GM20000 (cell line): Measurements from ENCODE around the gene DIS3L.
A peak's percentile ranks its signal among the peaks of the same experiment; 100 is the strongest.
"Not testable (repeated sequence)": the region's sequence is repeated elsewhere in the genome, so short reads cannot be mapped to it uniquely, and the experiment has no call there.

ENCODE experiments used
- DNase-seq: peaks from one replicate; pipeline ENCODE4 v3.0.0; 2012; ENCODE audit warnings: low spot score
- CTCF ChIP-seq: IDR thresholded peaks from 2 replicates; pipeline ENCODE4 v1.5.1; 2012; ENCODE audit warnings: mild to moderate bottlenecking, control low read depth; ENCODE audit errors: extremely low read depth, missing control alignments

DIS3L gene

GRCh38 chr15:66326051-66326450 lies 32.7 kb downstream of the DIS3L start:
- TF ChIP-seq CTCF = no peak
- DNase-seq = no peak

GRCh38 chr15:66327736-66328135 lies 34.4 kb downstream of the DIS3L start:
- no peak for DNase-seq
- TF ChIP-seq CTCF = no peak

- TF ChIP-seq CTCF = no peak
- no peak for DNase-seq
Observed at GRCh38 chr15:66328771-66329170, 35.4 kb downstream of the DIS3L start.

GRCh38 chr15:66348530-66348929 lies 55.2 kb downstream of the DIS3L start:
- DNase-seq = not testable (repeated sequence)

- TF ChIP-seq CTCF = no peak
- no peak for DNase-seq
Observed at GRCh38 chr15:66356077-66356358, 62.6 kb downstream of the DIS3L start.

GRCh38 chr15:66356359-66357236 lies 63.2 kb downstream of the DIS3L start, which contains the start of gene TIPIN:
TSS of gene TIPIN (minus strand) at chr15:66356685. CDS start at chr15:66352947, 3,738 bp downstream.
- DNase-seq = peak; percentile 92
- TF ChIP-seq CTCF = no peak

- no peak for TF ChIP-seq CTCF
- peak; percentile 13 for DNase-seq
Observed at GRCh38 chr15:66359740-66360139, 66.4 kb downstream of the DIS3L start.

GRCh38 chr15:66361745-66362460 lies 68.5 kb downstream of the DIS3L start:
- DNase-seq = not testable (repeated sequence)
